Stimulated activated naive CD8-positive, alpha-beta T cell treated with anti-CD3 and anti-CD28 coated beads, Interleukin-15, Interleukin-2, amounts not matched to agents 100 U/mL and 50 U/mL, for 24 hours (primary cell): ENCODE measurements around the gene DLEC1.
"Not testable (repeated sequence)": the region's sequence is repeated elsewhere in the genome, so short reads cannot be mapped to it uniquely, and the experiment has no call there.

Source experiments
- ATAC-seq: fragments of 150-1000 bp; cut with Tn5 transposase; one replicate; pipeline ENCODE4 v1.10.0; 2021
- DNase-seq: peaks from one replicate; pipeline ENCODE4 v3.0.0; 2021

DLEC1 gene

DNA sequence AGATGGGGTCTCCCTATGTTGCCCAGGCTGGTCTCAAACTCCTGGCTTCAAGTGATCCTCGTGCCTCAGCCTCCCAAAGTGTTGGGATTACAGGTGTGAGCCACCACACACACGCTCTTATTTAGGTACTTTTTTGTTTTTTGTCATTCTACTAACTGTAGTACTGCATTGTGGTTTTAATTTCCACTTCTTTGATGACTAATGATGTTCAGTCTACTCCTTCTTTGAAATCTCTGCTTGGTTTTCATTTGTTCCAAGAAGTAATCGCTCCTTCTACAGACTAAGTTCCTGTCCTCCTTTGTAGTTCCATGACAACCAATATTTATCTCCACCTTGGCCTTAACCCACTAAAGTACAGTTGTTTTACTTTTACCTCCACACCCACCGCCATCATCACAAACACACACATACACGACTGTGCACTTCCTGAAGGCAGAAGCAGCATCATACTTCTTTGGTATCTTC lies 529 bp upstream of the DLEC1 start:
- peak; percentile 74 for ATAC-seq
- DNase-seq = no peak

DNA sequence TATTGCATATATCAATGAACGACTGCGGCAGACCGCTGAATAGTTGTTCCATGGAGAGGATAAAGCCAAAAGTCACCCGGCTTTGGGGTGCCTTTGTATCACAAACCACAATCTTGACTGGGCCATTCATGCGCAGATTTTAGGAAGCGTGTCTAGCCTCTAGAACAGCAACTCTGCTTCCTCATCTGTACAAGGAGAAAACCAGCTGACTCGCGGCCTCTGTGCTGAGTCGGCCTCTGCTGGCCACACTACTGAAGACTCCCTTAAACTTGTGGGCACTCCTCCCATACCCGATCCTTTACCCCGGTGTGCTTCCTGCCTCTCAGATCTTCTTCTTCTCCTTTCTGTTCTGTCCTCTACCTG lies 872 bp downstream of the DLEC1 start:
- peak; percentile 25 for ATAC-seq

DNA sequence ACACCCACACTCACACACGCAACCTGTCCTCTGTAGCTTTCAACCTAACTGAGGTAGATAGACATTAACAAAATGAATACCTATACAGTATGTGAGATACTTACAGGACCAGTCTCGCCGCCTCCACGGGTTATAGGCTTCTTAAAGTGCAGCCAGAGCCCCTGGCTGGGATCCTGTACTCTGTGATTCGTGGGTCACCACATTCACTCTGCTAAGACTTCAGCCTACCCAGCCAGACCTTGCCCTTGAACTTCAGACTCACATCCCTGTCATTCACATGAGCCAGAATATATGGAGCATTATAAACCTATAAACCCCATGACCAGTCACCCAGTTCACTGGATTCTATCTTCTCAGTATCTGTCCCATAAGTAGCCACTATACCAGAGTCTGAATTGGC lies 1.4 kb downstream of the DLEC1 start:
- ATAC-seq (no peak), DNase-seq (no peak)

More for the DNA sequence above, 872 bp downstream of the DLEC1 start:
- peak; percentile 42 for DNase-seq

DNA sequence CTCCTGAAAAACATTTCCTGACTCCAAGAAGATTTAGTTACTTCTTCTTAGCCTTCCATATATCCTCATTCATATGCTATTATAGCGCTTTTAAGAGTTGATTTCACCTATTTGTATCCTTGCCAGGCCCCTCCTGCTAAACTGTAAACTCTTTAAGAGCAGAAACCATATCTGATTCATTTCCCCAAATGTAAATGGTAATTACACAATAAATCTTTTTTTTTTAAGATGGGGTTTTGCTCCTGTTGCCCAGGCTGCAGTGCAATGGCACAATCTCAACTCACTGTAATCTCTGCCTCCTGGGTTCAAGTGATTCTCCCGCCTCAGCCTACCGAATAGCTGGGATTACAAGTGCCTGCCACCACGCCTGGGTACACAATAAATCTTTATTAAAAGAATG lies 4.5 kb downstream of the DLEC1 start:
- no peak for ATAC-seq
- no peak for DNase-seq

DNA sequence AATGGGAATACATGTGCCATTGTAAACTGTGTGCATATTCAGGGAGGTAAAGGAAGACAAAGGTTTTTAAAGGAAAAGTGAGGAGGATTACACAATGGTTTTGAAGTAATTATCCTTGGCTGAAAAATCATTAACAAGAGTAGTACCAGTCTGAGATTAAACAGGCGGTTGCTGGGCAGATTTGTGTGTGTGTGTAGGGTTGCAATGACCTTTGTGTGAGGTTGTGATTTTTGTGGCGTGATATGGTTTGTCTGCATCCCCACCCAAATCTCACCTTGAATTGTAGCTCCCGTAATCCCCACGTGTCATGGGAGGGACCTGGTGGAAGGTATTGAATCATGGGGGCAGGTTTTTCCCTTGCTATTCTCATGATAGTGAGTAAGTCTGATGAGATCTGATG lies 7.0 kb downstream of the DLEC1 start:
- ATAC-seq = no peak
- DNase-seq = no peak

DNA sequence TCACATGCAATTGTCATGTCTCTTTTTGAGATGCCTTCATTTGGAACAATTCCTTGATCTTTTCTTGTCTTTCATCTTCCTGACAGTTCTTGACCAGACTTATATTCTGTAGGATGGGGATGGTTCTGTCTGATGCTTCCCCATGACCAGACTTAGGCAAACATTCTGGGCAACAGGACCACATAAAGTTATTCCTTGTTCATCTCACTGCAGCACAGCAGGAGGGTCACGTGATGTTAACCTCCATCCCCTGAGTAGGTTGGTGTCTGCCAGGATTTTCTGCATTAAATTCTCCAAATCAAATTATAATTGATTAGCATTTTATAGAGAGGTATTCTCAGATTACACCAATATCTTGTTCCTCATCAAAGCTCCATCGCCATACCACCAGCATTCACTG lies 7.8 kb downstream of the DLEC1 start:
- ATAC-seq = no peak

DNA sequence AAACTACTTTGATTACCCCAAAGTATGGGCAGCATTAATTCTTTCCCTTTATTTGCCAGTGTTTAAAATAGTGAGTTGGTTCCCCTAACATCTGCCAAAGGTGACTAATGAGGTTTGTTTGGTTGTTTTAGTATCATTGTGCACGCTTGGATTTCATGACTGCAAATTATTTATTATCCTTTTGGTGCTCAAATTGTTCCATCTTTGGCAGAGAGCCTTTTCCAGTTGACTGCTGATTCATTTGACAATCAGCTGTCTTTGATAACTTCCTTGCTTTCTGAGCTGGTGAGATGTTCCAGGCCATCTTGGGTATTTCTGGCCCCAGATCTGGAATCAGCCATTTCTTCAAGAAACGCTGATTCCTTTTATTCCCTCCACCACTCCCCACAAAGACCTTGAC lies 8.9 kb downstream of the DLEC1 start:
- ATAC-seq (no peak), DNase-seq (no peak)

More for the DNA sequence above, 7.8 kb downstream of the DLEC1 start:
- no peak for DNase-seq

DNA sequence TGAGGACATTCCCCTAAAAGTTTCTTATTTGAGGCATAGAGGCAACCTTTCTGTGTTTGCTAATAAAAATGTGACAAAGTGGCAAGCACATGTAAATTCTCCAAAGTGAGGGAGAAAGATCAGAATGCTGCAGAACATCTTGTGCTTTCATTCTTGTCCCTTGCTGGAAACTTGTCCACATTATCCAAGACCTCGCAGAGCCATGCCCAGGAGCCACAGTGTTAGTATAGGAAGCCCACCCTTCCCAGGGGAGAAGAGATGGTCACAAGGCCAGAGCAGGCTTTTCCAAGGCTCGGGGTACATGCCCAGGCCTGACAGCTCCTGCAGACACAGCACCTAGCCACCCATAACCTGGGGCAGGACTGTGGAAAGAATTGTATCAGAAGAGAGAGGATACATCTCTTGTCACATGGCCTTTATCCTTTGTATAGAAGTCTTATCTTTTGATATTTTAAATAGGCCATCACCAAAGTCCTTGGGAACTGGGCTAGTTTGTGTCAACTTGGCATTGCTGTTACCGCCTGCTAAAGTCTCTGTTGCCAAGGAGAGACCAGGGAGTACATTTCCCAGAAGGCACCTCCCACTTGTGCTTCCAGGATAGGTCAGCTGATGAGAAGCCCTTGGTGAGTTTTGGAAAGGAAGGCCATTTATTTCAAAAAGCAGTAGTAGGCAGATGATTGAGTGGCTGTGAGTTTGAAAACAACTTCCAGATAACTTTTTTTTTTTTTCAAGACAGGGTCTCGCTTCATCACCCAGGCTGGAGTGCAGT lies 10.5 kb downstream of the DLEC1 start:
- no peak for ATAC-seq
- DNase-seq = no peak

DNA sequence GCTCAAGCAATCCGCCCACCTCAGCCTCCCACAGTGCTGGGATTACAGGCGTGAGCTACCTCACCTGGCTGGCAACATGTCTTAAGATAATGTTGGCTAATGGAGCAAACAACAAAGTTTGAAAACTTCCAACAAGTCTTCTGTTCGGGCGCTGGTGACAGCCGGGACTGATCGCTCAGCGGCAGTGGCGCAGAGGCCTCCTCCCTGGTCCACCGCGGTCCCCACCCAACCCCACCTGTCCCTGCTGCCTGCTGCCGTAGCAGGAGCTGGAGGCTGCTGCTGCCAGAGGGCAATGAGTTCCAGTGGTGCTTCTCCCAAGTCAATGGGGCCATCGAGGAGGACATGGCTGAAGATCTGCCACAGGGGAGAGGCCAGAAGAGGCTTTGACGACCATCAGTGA lies 12.1 kb downstream of the DLEC1 start:
- DNase-seq (no peak), ATAC-seq (no peak)

DNA sequence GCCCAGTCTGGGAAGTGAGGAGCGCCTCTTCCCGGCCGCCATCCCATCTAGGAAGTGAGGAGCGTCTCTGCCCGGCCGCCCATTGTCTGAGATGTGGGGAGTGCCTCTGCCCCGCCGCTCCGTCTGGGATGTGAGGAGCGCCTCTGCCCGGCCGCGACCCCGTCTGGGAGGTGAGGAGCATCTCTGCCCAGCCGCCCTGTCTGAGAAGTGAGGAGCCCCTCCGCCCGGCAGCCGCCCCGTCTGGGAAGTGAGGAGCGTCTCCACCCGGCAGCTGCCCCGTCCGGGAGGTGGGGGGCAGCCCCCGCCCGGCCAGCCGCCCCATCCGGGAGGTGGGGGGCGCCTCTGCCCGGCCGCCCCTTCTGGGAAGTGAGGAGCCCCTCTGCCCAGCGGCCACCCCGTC lies 14.3 kb downstream of the DLEC1 start:
- DNase-seq, ATAC-seq: not testable (repeated sequence)

DNA sequence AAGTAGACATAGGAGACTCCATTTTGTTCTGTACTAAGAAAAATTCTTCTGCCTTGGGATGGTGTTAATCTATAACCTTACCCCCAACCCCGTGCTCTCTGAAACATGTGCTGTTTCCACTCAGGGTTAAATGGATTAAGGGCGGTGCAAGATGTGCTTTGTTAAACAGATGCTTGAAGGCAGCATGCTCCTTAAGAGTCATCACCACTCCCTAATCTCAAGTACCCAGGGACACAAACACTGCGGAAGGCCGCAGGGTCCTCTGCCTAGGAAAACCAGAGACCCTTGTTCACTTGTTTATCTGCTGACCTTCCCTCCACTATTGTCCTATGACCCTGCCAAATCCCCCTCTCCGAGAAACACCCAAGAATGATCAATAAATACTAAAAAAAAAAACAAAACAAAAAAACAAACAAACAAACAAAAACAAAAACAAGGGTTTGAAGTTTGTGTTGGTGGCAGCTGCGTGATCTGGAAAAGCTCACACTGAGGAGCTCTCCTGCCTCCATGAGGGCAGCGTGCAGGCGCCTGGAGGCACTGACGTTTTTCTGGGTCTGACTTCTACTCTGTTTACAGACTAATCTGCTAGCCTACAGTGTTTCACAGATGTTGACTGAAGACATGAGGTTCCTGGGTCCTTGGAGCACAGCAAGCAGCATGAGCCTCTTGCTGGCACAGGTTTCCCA lies 14.9 kb downstream of the DLEC1 start:
- not testable (repeated sequence) for DNase-seq, ATAC-seq

DNA sequence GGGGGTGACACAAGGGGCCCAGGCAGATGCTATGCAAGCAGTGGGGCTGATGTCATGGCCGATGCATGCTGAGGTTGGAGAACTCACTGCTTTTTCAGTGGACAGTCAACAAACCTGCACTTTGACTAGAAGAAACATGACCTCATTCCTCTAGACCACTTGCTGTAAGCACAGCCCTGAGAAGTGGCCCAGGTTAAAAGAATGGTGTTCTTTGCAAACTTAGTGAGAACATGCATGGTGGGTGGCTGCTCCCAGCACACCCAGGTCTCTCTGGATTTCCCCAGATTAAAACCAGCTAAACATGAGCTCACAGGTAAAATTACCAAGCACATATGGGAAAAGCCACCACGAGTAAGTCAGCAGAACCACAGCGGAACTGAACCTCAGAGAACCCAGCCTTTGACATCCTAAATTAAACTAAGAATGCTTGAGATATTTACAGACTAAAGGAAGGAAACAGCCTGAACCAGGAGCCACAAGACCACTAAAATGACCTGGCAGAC lies 15.5 kb downstream of the DLEC1 start:
- ATAC-seq = peak; percentile 36
- no peak for DNase-seq

DNA sequence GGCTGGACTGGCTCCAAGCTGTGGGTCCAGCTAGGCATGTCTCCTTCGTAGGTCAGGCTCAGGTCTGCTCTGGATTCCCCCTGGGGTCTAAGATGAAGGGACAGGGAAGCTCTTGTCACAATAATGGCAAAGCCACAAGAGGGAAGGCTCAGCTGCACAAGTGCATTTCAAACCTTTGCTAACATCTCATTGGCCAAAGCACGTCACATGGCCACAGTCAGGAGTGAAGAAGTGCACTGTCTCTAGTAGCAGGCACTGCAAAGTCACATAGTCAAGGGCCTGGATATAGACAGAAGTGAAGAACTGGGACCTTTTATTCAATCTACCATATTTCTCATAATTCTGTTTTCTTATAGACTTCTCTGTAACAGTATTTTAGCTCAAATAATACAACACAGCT lies 20.1 kb downstream of the DLEC1 start:
- no peak for DNase-seq
- no peak for ATAC-seq

DNA sequence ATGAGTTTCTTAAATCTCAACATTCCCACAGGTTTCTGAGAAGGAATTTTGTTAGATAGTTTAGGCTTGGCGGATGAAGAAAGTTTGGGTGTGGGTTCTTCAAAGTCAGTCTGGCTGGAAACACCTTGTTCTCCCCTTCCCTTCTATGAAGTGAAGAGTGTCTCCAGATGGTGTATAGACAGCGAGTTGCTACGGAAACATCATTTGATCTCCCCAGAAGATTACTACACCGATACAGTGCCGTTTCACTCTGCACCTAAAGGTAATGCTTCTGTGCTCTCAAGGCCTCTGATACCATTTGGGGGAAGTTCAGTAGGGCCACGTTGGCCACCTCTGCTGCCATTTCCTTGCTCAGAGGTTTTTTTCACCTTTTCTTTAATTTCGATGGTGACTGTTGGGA lies 20.6 kb downstream of the DLEC1 start:
- DNase-seq = no peak
- no peak for ATAC-seq

DNA sequence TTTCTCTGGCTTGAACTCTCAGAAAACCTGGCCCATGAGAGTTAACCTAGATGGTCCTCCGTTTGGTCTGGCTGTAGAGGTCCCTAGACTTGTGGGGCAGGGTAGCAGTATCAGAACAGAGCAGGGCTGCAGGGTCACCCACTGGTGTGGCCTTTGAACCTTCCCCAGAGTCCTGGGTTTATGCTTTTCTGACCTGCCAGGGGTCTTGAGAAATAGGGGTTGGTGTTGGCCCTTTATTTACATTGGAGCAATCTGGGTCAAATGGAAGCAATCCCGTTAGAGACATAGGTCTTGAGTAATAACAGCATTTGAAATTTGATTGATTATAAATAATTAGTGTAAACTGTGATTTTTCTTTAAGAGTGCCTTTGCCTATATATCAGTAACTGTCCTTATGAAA lies 23.8 kb downstream of the DLEC1 start:
- ATAC-seq = no peak
- DNase-seq = no peak

DNA sequence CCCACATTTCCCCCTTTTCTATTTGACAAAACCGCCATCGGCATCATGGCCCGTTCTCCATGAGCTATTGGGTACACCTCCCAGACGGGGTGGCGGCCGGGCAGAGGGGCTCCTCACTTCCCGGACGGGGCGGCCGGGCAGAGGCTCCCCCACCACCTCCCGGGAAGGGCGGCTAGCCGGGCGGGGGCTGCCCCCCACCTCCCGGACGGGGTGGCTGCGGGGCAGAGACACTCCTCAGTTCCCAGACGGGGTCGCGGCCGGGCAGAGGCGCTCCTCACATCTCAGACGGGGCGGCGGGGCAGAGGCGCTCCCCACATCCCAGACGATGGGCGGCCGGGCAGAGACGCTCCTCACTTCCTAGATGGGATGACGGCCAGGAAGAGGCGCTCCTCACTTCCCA lies 25.4 kb downstream of the DLEC1 start:
- not testable (repeated sequence) for DNase-seq, ATAC-seq

DNA sequence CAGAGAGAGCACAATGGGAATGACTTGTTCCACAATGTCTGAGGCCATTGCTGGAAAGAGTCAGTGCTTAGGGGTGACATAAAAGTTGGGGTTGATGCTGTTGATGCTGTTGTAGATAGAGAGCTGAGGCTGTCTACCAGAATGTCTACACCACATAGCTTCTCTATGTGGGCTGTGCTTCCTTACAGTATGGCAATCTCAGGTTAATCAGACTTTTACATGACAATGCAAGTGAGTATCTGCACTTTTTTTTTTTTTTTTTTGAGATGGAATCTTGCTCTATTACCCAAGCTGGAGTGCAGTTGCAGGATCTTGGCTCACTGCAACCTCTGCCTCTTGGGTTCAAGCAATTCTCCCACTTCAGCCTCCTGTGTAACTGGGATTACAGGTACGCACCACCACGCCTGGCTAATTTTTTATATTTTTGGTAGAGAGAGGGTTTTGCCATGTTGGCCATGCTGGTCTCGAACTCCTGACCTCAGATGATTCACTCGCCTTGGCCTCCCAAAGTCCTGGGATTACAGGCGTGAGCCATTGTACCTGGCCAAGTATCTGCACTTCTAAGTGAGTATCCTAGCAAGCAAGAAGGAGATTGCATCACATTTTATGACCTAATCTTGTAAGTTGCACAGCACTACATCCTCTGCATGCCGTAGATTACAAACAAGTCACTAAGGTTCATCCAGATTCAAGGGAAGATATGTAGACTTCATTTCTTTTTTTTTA lies 28.7 kb downstream of the DLEC1 start:
- ATAC-seq = no peak
- no peak for DNase-seq

DNA sequence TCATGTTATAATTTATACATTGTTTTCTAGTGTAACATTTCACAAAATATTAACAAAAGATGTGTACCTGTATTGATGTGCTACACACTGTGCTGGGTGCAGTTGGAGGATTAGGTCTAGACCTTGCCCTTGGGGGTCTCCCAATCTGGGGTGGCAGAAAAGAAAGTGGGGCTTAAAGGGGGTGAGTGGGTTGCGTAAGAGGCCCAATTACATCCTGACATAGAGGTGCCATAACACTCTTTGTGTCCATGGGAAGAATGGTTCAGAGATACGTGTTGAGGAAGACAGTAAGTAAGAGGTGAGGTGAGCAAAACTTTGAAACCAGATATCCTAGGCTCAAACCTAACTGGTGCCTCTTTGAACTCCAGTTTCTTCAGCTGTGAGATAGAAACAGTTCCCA lies 31.0 kb downstream of the DLEC1 start:
- ATAC-seq (no peak), DNase-seq (no peak)

DNA sequence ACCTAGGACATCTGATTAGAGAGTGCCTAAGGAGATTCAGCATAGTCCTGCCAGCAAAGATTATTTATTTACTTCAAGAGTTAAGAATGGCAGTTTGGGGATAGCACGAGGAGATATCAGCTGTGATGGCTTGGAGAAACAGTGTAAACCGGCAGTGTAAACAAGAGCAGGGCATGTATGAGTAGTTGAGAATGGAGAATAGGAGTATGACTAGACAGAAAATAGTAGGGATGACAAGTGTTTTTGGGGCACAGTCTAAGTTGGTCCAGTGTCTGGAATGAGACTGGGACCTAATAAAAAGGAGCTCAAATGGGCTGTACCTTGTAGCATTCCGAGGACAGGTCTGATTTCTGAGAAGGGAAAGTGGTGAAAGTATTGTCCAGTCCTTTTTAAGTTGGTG lies 38.1 kb downstream of the DLEC1 start:
- ATAC-seq, DNase-seq: not testable (repeated sequence)

DNA sequence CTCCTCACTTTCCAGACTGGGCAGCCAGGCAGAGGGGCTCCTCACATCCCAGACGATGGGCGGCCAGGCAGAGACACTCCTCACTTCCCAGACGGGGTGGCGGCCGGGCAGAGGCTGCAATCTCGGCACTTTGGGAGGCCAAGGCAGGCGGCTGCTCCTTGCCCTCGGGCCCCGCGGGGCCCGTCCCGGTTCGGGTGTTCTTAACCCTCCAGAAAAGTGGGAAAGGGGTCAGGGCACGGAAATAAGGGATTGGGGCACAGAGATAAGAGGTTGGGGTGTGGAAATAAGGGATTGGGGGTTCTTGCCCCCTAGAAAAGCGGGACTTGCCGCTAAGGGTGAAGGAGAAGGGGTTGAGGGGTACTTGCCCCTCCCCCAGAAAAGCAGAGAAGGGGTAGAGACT lies 43.3 kb downstream of the DLEC1 start:
- DNase-seq, ATAC-seq: not testable (repeated sequence)

DNA sequence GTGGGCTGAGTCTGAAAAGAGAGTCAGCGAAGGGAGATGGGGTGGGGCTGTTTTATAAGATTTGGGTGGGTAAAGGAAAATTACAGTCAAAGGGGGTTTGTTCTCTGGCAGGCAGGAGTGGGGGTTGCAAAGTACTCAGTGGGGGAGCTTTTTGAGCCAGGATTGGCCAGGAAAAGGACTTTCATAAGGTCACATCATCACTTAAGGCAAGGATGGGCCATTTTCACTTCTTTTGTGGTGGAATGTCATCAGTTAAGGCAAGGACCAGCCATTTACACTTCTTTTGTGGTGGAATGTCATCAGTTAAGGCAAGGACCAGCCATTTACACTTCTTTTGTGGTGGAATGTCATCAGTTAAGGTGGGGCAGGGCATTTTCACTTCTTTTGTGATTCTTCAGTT lies 44.2 kb downstream of the DLEC1 start:
- ATAC-seq = not testable (repeated sequence)

DNA sequence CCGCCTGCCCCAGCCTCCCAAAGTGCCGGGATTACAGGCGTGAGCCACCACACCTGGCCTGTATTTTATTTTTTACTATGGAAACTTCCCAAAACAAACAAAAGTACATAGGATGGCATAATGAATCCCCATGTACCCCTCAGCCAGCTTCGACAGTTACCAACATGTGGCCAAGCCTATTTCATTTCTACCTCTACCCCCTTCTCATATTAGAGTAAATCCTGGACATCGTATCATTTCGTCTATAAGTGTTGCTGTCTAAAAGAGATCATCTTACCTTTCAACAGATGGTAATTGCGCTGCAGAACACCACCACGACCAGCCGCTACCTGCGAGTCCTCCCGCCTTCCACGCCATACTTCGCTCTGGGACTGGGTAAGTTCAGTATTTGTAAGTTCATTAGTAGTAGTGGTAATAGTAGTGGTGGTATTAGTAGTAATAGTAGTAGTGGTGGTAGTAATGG lies 44.9 kb downstream of the DLEC1 start:
- no peak for DNase-seq
- ATAC-seq = no peak

More for the DNA sequence above, 44.2 kb downstream of the DLEC1 start:
- DNase-seq = not testable (repeated sequence)
